Smooth muscle cell (in vitro differentiated cells): Measurements from ENCODE around the gene CELF1. TPM values are rescaled to one million over a fixed set of nuclear protein-coding genes. Genes with fewer than 3 reads are reported as not detected.

ENCODE experiments used
- DNase-seq: peaks from one replicate; lab custom pipeline; 2025; ENCODE audit not compliant: unreplicated experiment; lab: John Stamatoyannopoulos, UW
- H2AFZ ChIP-seq: fragments of 200-600 bp; sonication (generic); 2 replicates; pipeline ENCODE4 v1.6.0; 2016; ENCODE audit warnings: antibody characterized with exemption, low read depth, mild to moderate bottlenecking
- H3F3A ChIP-seq: fragments of 200-600 bp; sonication (generic); 2 replicates; pipeline ENCODE4 v1.6.0; 2017; ENCODE audit warnings: antibody characterized with exemption, low read depth
- H3K27ac ChIP-seq: fragments of 200-600 bp; sonication (generic); 2 replicates; pipeline ENCODE4 v1.5.1; 2016; ENCODE audit warnings: low read depth, mild to moderate bottlenecking
- H3K27me3 ChIP-seq: fragments of 200-600 bp; sonication (generic); 2 replicates; pipeline ENCODE4 v1.6.1; 2016; ENCODE audit warnings: low read depth, mild to moderate bottlenecking
- H3K36me3 ChIP-seq: fragments of 200-600 bp; sonication (generic); 2 replicates; pipeline ENCODE4 v1.5.1; 2016; ENCODE audit warnings: low read depth
- H3K4me1 ChIP-seq: fragments of 200-600 bp; sonication (generic); 2 replicates; pipeline ENCODE4 v1.5.1; 2016; ENCODE audit warnings: low read depth
- H3K4me2 ChIP-seq: fragments of 200-600 bp; sonication (generic); 2 replicates; pipeline ENCODE4 v1.6.0; 2016; ENCODE audit warnings: mild to moderate bottlenecking
- H3K4me3 ChIP-seq: fragments of 200-600 bp; sonication (generic); 2 replicates; pipeline ENCODE4 v1.5.1; 2016; ENCODE audit warnings: mild to moderate bottlenecking
- H3K79me2 ChIP-seq: fragments of 200-600 bp; sonication (generic); 2 replicates; pipeline ENCODE4 v1.6.0; 2016; ENCODE audit warnings: low read depth, mild to moderate bottlenecking
- H3K9ac ChIP-seq: fragments of 200-600 bp; sonication (generic); 2 replicates; pipeline ENCODE4 v1.6.0; 2016; ENCODE audit warnings: low read depth
- H3K9me3 ChIP-seq: fragments of 200-600 bp; sonication (generic); replicated peaks from 2 replicates; pipeline ENCODE4 v1.5.1; 2016; ENCODE audit warnings: low read depth
- H4K20me1 ChIP-seq: fragments of 200-600 bp; sonication (generic); 2 replicates; pipeline ENCODE4 v1.6.0; 2016; ENCODE audit warnings: low read depth
- WGBS: methylation state at CpG from one replicate; pipeline ENCODE4 v1.1.7; 2016; ENCODE audit warnings: low lambda C conversion rate; 5-methylcytosine and 5-hydroxymethylcytosine counted together
- polyA plus RNA-seq: library from polyadenylated mRNA; unstranded; fragments of >200 nt; fragmentation: Nextera tagmentation; extraction: Ambion mirVana; gene quantifications from 2 replicates; pipeline ENCODE4 v1.2.1, GENCODE V29; 2016
- total RNA-seq: library from RNA; depleted of rRNA; stranded (reverse); fragments of >200 nt; gene quantifications from 2 replicates; pipeline ENCODE4 v1.2.3, GENCODE V29; 2014
- TF ChIP-seq, protein P1 (sequence below): fragments of 200-600 bp; sonication (generic); IDR thresholded peaks from 2 replicates; pipeline ENCODE4 v1.5.1; 2017; ENCODE audit warnings: borderline replicate concordance, mild to moderate bottlenecking, antibody characterized with exemption; ENCODE audit not compliant: insufficient read depth, poor library complexity, severe bottlenecking

The CELF1 gene
- total and polyA plus RNA-seq, 2 experiments from 2014 or later, result 42.5 to 64.8 TPM

DNA sequence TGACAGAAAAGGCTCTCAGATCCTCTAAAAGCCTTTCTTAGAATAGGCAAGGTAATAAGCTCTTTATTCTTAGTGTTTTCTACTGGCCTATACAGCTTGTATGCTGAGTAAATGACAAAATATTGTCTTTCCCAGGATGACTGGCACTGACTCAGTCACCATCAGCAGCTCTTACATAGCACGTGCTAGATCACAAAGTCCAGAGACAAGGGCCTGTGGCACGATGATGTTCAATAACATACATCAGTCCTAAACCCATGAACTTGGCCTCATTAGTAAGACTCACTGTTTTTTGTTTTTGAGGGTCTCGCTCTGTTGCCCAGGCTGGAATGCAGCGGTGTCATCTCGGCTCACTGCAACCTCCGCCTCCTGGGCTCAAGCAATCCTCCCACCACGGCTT lies 42.7 kb downstream of the CELF1 start:
- peaks cover 67% of the 10 kb centered on the region for H4K20me1 ChIP-seq
- H3K79me2 ChIP-seq, result peaks cover 93% of the 10 kb centered on the region
- H3F3A ChIP-seq, result peaks cover 22% of the 10 kb centered on the region
- no peaks in the 10 kb centered on the region for H3K36me3 ChIP-seq
- no peak for DNase-seq
- no peak overlapping the region for H3K9ac ChIP-seq
- H3K9me3 ChIP-seq, result no peaks in the 10 kb centered on the region
- TF ChIP-seq, protein P1, sequence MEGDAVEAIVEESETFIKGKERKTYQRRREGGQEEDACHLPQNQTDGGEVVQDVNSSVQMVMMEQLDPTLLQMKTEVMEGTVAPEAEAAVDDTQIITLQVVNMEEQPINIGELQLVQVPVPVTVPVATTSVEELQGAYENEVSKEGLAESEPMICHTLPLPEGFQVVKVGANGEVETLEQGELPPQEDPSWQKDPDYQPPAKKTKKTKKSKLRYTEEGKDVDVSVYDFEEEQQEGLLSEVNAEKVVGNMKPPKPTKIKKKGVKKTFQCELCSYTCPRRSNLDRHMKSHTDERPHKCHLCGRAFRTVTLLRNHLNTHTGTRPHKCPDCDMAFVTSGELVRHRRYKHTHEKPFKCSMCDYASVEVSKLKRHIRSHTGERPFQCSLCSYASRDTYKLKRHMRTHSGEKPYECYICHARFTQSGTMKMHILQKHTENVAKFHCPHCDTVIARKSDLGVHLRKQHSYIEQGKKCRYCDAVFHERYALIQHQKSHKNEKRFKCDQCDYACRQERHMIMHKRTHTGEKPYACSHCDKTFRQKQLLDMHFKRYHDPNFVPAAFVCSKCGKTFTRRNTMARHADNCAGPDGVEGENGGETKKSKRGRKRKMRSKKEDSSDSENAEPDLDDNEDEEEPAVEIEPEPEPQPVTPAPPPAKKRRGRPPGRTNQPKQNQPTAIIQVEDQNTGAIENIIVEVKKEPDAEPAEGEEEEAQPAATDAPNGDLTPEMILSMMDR, result no peak
- H3K4me2 ChIP-seq, result no peak overlapping the region
- 92% methylated on average over 7 of the region's 7 CpGs for WGBS
- H3K27me3 ChIP-seq, result no peaks in the 10 kb centered on the region
- H3K4me3 ChIP-seq, result no peak overlapping the region
- peaks cover 47% of the 10 kb centered on the region for H3K4me1 ChIP-seq
- H3K27ac ChIP-seq, result peak overlapping the region; percentile 92
- no peak overlapping the region for H2AFZ ChIP-seq

DNA sequence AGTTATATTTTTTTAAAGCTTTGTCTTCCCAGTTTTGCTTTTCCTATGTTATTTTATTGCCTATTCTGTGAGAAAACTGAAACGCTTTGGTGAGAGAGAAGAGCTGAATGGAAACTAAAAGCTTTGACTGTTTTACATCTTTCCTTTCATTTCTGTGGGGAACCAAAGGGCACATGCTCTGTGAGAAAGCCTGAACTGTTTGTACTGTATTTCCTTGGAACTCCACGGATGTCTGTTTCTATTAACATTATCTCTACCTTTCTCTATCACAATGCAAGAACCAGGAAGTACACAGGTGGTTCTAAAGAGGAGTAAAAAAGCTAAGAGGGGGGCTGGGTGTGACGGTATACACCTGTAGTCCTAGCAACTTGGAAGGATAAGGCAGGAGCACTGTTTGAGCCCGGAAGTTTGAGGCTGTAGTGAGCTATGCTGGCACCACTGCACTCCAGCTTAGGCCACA lies 43.8 kb downstream of the CELF1 start:
- TF ChIP-seq, protein P1, result no peak
- Histone ChIP-seq H2AFZ (no peak overlapping the region), H3K36me3 (no peaks in the 10 kb centered on the region), H4K20me1 (peaks cover 67% of the 10 kb centered on the region), H3K27ac (peak overlapping the region; percentile 92), H3K9ac (no peak overlapping the region), H3K79me2 (peaks cover 93% of the 10 kb centered on the region), H3K4me2 (peak overlapping the region; percentile 7), H3K4me1 (peaks cover 41% of the 10 kb centered on the region), H3K4me3 (no peak overlapping the region), H3K9me3 (no peaks in the 10 kb centered on the region), H3K27me3 (no peaks in the 10 kb centered on the region), H3F3A (peaks cover 20% of the 10 kb centered on the region)
- DNase-seq, result no peak
- 79% methylated on average over 4 of the region's 4 CpGs for WGBS

DNA sequence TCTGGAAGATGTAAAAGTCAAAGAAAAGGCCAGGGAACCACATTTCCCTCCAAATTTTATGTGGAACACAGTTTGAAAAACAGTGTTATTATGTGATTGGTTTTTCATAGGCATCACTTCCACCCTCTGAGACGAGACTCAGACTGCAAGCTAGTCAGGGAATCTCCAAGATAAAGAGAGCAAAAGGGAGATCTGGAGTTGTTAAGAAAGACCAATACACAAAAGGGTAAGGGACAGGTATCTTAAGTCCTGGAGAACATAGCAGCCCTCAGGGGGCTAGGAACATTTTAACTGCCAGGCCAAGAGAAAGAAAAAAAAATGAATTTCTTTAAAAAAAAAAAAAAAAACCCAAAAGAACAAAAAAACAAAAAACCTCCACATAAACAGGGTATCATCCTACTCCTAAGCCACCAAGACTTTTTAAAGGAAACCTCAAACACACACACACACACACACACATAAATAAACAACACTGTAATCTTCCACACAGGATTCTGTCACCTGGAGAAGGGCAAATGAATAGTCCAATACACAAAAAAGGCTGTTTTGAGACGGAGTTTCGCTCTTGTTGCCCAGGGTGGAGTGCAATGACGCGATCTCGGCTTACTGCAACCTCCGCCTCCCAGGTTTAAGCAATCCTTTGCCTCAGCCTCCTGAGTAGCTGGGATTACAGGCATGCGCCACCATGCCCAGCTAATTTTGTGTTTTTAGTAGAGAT lies 44.5 kb downstream of the CELF1 start:
- Histone ChIP-seq H3K9ac (no peak overlapping the region), H3K36me3 (no peaks in the 10 kb centered on the region), H3K27me3 (no peaks in the 10 kb centered on the region), H3K9me3 (no peaks in the 10 kb centered on the region), H3K4me2 (no peak overlapping the region), H3K27ac (peak overlapping the region; percentile 92), H3K4me1 (peaks cover 35% of the 10 kb centered on the region), H4K20me1 (peaks cover 74% of the 10 kb centered on the region), H2AFZ (no peak overlapping the region), H3F3A (peaks cover 20% of the 10 kb centered on the region), H3K79me2 (peaks cover 94% of the 10 kb centered on the region), H3K4me3 (no peak overlapping the region)
- TF ChIP-seq, protein P1, result no peak
- 77% methylated on average over 8 of the region's 8 CpGs for WGBS
- DNase-seq, result no peak
